ENCODE measurements around the gene THSD7B. TPM values are rescaled to one million over a fixed set of nuclear protein-coding genes. Genes with fewer than 3 reads are reported as not detected.

THSD7B gene
- total RNA-seq, 4 donors from 2014 or later = 0.27 TPM; not detected in 3

DNA sequence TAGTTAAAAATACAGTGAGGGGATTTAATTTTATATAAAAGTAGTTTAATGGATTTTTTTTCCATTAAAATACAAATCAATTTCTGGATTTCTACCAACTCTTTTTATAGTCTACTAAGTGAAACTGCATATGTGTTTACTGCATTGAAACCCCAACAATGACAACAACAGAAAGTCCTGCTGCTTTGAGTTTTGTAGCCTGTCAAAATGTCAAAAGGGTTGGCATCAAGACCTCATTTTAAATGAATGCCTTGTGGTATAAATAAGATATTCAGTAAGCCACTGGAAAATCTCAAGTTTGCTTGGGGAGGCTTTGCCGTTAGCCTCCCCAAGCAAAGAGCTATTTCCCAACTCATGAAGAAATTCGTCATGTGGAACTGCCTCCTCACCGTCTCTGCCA is 758.6 kb downstream of the THSD7B start:
- Histone ChIP-seq H3K27ac (no peak overlapping the region), H3K4me1 (no peaks in the 10 kb centered on the region), H3K9me3 (no peaks in the 10 kb centered on the region), H3K4me3 (no peak overlapping the region), H3K27me3 (no peaks in the 10 kb centered on the region), H3K36me3 (no peaks in the 10 kb centered on the region)
- in situ Hi-C loops (cut with MboI; ENCODE audit: low pct_ligation_motif_present in 1 of 4, low pct_unique_long_range_greater_than_20kb in 1 of 4, low sequenced_read_pairs in 3 of 4) = no loop called here
- TF ChIP-seq POLR2AphosphoS5 (IDR thresholded peaks at IDR 0.05) = no peak
- TF ChIP-seq, protein P1, sequence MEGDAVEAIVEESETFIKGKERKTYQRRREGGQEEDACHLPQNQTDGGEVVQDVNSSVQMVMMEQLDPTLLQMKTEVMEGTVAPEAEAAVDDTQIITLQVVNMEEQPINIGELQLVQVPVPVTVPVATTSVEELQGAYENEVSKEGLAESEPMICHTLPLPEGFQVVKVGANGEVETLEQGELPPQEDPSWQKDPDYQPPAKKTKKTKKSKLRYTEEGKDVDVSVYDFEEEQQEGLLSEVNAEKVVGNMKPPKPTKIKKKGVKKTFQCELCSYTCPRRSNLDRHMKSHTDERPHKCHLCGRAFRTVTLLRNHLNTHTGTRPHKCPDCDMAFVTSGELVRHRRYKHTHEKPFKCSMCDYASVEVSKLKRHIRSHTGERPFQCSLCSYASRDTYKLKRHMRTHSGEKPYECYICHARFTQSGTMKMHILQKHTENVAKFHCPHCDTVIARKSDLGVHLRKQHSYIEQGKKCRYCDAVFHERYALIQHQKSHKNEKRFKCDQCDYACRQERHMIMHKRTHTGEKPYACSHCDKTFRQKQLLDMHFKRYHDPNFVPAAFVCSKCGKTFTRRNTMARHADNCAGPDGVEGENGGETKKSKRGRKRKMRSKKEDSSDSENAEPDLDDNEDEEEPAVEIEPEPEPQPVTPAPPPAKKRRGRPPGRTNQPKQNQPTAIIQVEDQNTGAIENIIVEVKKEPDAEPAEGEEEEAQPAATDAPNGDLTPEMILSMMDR (IDR thresholded peaks at IDR 0.05) = no peak
- no peak for TF ChIP-seq POLR2A (IDR thresholded peaks at IDR 0.05)
- TF ChIP-seq EP300 (IDR thresholded peaks at IDR 0.05; ENCODE audit: low read depth) = no peak
- no peak for DNase-seq
- intact Hi-C loops (cut with DNase I; ENCODE audit: low total_unique reads) = no loop called here
- 60 to 67% methylated on average over 3 of the region's 3 CpGs for WGBS, 2 donors (ENCODE audit: low coverage in 1 of 2)

DNA sequence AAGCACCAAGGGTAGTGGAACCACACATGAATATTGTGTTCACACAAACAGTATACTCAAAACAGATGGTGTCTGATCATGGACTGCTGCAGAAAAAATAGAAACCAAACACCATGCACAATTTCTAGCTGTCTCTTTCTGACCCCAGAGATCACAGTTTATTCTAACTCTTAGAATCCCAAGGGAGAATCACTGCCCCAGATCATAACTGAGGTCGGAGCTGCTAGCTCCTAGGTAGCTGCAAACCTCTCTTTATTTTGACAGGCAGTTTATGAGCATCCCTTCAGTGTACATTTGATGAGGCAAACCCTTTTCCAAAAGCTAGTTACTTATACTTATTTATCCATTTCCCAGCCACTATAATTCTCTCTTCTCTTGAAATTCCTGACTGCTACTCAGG is 759.8 kb downstream of the THSD7B start:
- H3K4me3 ChIP-seq = no peak overlapping the region
- DNase-seq = no peak
- H3K9me3 ChIP-seq = no peaks in the 10 kb centered on the region
- H3K36me3 ChIP-seq = no peaks in the 10 kb centered on the region
- in situ Hi-C loops (cut with MboI; ENCODE audit: low pct_ligation_motif_present in 1 of 4, low pct_unique_long_range_greater_than_20kb in 1 of 4, low sequenced_read_pairs in 3 of 4) (no loop called here), intact Hi-C loops (cut with DNase I; ENCODE audit: low total_unique reads) (no loop called here)
- no peak overlapping the region for H3K27ac ChIP-seq
- WGBS, 2 donors (ENCODE audit: low coverage in 1 of 2) = 52% methylated on average over 1 of the region's 1 CpG; no CpG with 5 or more reads in 1 of the 2 donors
- H3K27me3 ChIP-seq = no peaks in the 10 kb centered on the region
- TF ChIP-seq, protein P1 (IDR thresholded peaks at IDR 0.05) = no peak
- TF ChIP-seq POLR2AphosphoS5 (IDR thresholded peaks at IDR 0.05) (no peak), EP300 (IDR thresholded peaks at IDR 0.05; ENCODE audit: low read depth) (no peak), POLR2A (IDR thresholded peaks at IDR 0.05) (no peak)
- H3K4me1 ChIP-seq = no peaks in the 10 kb centered on the region

DNA sequence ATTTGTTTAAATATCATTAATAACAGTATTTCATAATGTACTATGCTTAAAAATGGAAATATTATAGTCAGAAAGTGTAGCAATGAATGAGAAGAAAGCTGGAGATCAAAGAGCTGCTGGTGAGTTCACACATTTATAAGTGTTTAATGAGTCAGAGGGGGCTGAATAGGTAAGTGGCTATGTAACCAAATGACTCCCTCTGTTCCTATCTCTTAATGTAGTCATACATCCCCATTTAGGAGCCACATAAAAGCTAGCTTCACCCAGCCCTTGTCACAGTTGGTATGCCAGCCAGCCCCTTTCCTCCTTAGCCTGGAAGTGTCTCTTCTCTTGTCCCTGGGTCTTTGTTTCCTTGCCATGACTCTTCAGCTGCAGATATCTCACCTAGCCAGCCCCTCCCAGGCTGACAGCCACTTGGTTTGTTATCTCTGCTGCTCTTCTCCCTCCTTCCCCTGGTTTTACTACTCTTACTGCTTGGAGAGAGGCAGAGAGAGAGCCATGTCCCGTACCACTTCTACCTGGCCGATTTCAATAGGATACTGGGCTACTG is 760.4 kb downstream of the THSD7B start:
- TF ChIP-seq, protein P1 (IDR thresholded peaks at IDR 0.05) = no peak
- TF ChIP-seq POLR2A (IDR thresholded peaks at IDR 0.05) (no peak), EP300 (IDR thresholded peaks at IDR 0.05; ENCODE audit: low read depth) (no peak), POLR2AphosphoS5 (IDR thresholded peaks at IDR 0.05) (no peak)
- 85 to 100% methylated on average over 1 to 2 of the region's 2 CpGs for WGBS, 2 donors (ENCODE audit: low coverage in 1 of 2)
- no peak for DNase-seq
- Histone ChIP-seq H3K27ac (no peak overlapping the region), H3K36me3 (no peaks in the 10 kb centered on the region), H3K4me3 (no peak overlapping the region), H3K9me3 (no peaks in the 10 kb centered on the region), H3K27me3 (no peaks in the 10 kb centered on the region), H3K4me1 (no peaks in the 10 kb centered on the region)
- intact Hi-C loops (cut with DNase I; ENCODE audit: low total_unique reads) (no loop called here), in situ Hi-C loops (cut with MboI; ENCODE audit: low pct_ligation_motif_present in 1 of 4, low pct_unique_long_range_greater_than_20kb in 1 of 4, low sequenced_read_pairs in 3 of 4) (no loop called here)

DNA sequence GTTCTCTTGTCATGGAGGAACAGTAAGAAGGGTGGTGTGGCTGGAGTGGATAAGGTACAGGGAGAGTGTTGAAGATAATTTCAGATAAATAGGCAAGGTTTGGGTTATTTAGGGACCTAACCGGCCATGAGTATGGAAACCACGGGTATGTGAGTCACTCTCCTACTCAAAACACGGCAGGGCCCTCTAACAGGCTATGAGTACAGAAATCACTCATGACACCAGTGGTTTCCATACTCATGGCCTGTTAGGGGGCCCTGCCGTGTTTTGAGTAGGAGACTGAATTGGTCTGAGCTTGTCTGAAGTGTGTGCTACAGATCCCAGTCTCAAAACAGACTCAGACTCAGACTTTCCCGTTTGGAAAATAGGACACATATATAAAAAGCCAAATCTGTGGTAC is 770.6 kb downstream of the THSD7B start:
- DNase-seq = no peak
- Histone ChIP-seq H3K27me3 (no peaks in the 10 kb centered on the region), H3K4me1 (no peaks in the 10 kb centered on the region), H3K36me3 (no peaks in the 10 kb centered on the region), H3K27ac (no peak overlapping the region), H3K9me3 (no peaks in the 10 kb centered on the region), H3K4me3 (no peak overlapping the region)
- in situ Hi-C loops (cut with MboI; ENCODE audit: low pct_ligation_motif_present in 1 of 4, low pct_unique_long_range_greater_than_20kb in 1 of 4, low sequenced_read_pairs in 3 of 4) = no loop called here
- TF ChIP-seq POLR2A (IDR thresholded peaks at IDR 0.05) (no peak), POLR2AphosphoS5 (IDR thresholded peaks at IDR 0.05) (no peak), EP300 (IDR thresholded peaks at IDR 0.05; ENCODE audit: low read depth) (no peak)
- TF ChIP-seq, protein P1 (IDR thresholded peaks at IDR 0.05) = no peak
- intact Hi-C loops (cut with DNase I; ENCODE audit: low total_unique reads) = no loop called here
- WGBS, 2 donors (ENCODE audit: low coverage in 1 of 2) = 63 to 95% methylated on average over 3 to 5 of the region's 5 CpGs
